Measurements from ENCODE around the gene MX2. TPM values are rescaled to one million over a fixed set of nuclear protein-coding genes. Genes with fewer than 3 reads are reported as not detected.

MX2 gene
- total and polyA plus RNA-seq, 2 donors (not counting 3 experiments of a cell fraction or from before 2014, with no cell fraction given) = 0.01 TPM; not detected in 1

- no peak for TF ChIP-seq CTCF (IDR thresholded peaks at IDR 0.05; ENCODE audit: extremely low read depth in 1 of 2, insufficient read depth in 1 of 2, low read depth in 1 of 2, low read length in 2 of 2)
- FAIRE-seq = no peak
- POLR2A ChIA-PET = no interaction called here
- intact Hi-C loops (cut with micrococcal nuclease) (no loop called here), dilution Hi-C loops (cut with MboI; ENCODE audit: extremely low pct_ligation_motif_present, low sequenced_read_pairs) (no loop called here)
- no peak overlapping the region for H3K4me2 ChIP-seq (ENCODE audit: insufficient read depth, low read length)
- no peaks in the 10 kb centered on the region for H3K9me3 ChIP-seq (replicated peaks; ENCODE audit: control insufficient read depth, insufficient read depth, low read length)
- H3K27me3 ChIP-seq (ENCODE audit: control insufficient read depth in 2 of 2, insufficient read depth in 2 of 2, low read length in 2 of 2) = peaks cover 6 to 9% of the 10 kb centered on the region in 2 experiments
- H3K27ac ChIP-seq (ENCODE audit: insufficient read depth, low read depth, low read length) = no peak overlapping the region
- H3K36me3 ChIP-seq (ENCODE audit: control insufficient read depth in 2 of 2, extremely low read depth in 1 of 2, insufficient read depth in 2 of 2, low read length in 2 of 2) = no peaks in the 10 kb centered on the region
- no peak overlapping the region for H3K9ac ChIP-seq (replicated peaks; ENCODE audit: extremely low read depth, insufficient read depth, low read length)
- no TSS peak for BruUV-seq (replicated peaks)
- CTCF ChIA-PET = no interaction called here
- no peak overlapping the region for H3K4me3 ChIP-seq (replicated peaks in 1 of 3; ENCODE audit: insufficient read depth in 1 of 3, low read depth in 1 of 3, low read length in 3 of 3)
- no peak for DNase-seq (ENCODE audit: low read depth, low spot score)
- no peak overlapping the region for H2AFZ ChIP-seq (ENCODE audit: low read depth, low read length)
- H4K20me1 ChIP-seq (replicated peaks; ENCODE audit: control insufficient read depth, extremely low read depth, insufficient read depth, low read length) = no peaks in the 10 kb centered on the region
- no peaks in the 10 kb centered on the region for H3K9me1 ChIP-seq (replicated peaks; ENCODE audit: control insufficient read depth, extremely low read depth, insufficient read depth, low read length)
- no peaks in the 10 kb centered on the region for H3K79me2 ChIP-seq (ENCODE audit: control insufficient read depth, insufficient read depth, low read length)
- H3K4me1 ChIP-seq (ENCODE audit: control insufficient read depth, extremely low read depth, insufficient read depth, low read length) = no peaks in the 10 kb centered on the region
Observed at GRCh38 chr21:41321908-41322495, 39.8 kb upstream of the MX2 start.

GRCh38 chr21:41322496-41323382 is 39.1 kb upstream of the MX2 start:
- dilution Hi-C loops (cut with MboI; ENCODE audit: extremely low pct_ligation_motif_present, low sequenced_read_pairs) (no loop called here), intact Hi-C loops (cut with micrococcal nuclease) (no loop called here)
- Histone ChIP-seq H3K27ac (ENCODE audit: insufficient read depth, low read depth, low read length) (no peak overlapping the region), H2AFZ (ENCODE audit: low read depth, low read length) (no peak overlapping the region), H3K36me3 (ENCODE audit: control insufficient read depth in 2 of 2, extremely low read depth in 1 of 2, insufficient read depth in 2 of 2, low read length in 2 of 2) (no peaks in the 10 kb centered on the region), H3K27me3 (ENCODE audit: control insufficient read depth in 2 of 2, insufficient read depth in 2 of 2, low read length in 2 of 2) (peaks cover 0 to 2% of the 10 kb centered on the region in 2 experiments), H3K9me1 (replicated peaks; ENCODE audit: control insufficient read depth, extremely low read depth, insufficient read depth, low read length) (no peaks in the 10 kb centered on the region), H3K9me3 (replicated peaks; ENCODE audit: control insufficient read depth, insufficient read depth, low read length) (no peaks in the 10 kb centered on the region), H3K79me2 (ENCODE audit: control insufficient read depth, insufficient read depth, low read length) (no peaks in the 10 kb centered on the region), H3K4me1 (ENCODE audit: control insufficient read depth, extremely low read depth, insufficient read depth, low read length) (no peaks in the 10 kb centered on the region), H3K4me2 (ENCODE audit: insufficient read depth, low read length) (no peak overlapping the region), H3K9ac (replicated peaks; ENCODE audit: extremely low read depth, insufficient read depth, low read length) (no peak overlapping the region), H4K20me1 (replicated peaks; ENCODE audit: control insufficient read depth, extremely low read depth, insufficient read depth, low read length) (no peaks in the 10 kb centered on the region), H3K4me3 (replicated peaks in 1 of 3; ENCODE audit: insufficient read depth in 1 of 3, low read depth in 1 of 3, low read length in 3 of 3) (no peak overlapping the region)
- DNase-seq (ENCODE audit: low read depth, low spot score) (no peak), FAIRE-seq (no peak)
- CTCF ChIA-PET = no interaction called here
- TF ChIP-seq FOS (IDR thresholded peaks at IDR 0.05; ENCODE audit: borderline replicate concordance, insufficient read depth, low read length) (no peak), POLR2AphosphoS5 (IDR thresholded peaks at IDR 0.05; ENCODE audit: insufficient read depth, low read depth, low read length) (no peak)
- no TSS peak for BruUV-seq (replicated peaks)
- POLR2A ChIA-PET = no interaction called here

Measured in endothelial cell of umbilical vein (primary cell).